Liver (tissue), 9 donors: ENCODE measurements around the gene OPHN1. TPM values are rescaled to one million over a fixed set of nuclear protein-coding genes. Genes with fewer than 3 reads are reported as not detected.

Experiments
- DNase-seq: peaks from one replicate; pipeline ENCODE4 v3.0.0-alpha.2; 2017; ENCODE audit warnings: low spot score
- H3K27ac ChIP-seq, 2 donors: one replicate each; pipeline ENCODE4 v1.7.0; 2013; ENCODE audit warnings: inconsistent platforms in 2 of 2, low read length in 2 of 2, control low read depth in 1 of 2, low read depth in 1 of 2, mild to moderate bottlenecking in 1 of 2
- H3K27me3 ChIP-seq, 4 donors: one replicate each; pipeline versions ENCODE4 v1.6.1 to v1.7.0; 2013; ENCODE audit warnings: low read length in 3 of 4, inconsistent platforms in 1 of 4, mild to moderate bottlenecking in 1 of 4, moderate library complexity in 1 of 4; ENCODE audit not compliant: control insufficient read depth in 4 of 4, insufficient read depth in 4 of 4
- H3K36me3 ChIP-seq, 4 donors: one replicate each; pipeline versions ENCODE4 v1.6.1 to v1.7.0; 2013; ENCODE audit warnings: low read length in 3 of 4, mild to moderate bottlenecking in 3 of 4, low read depth in 1 of 4, moderate library complexity in 1 of 4; ENCODE audit not compliant: control insufficient read depth in 4 of 4, insufficient read depth in 3 of 4
- H3K4me1 ChIP-seq, 4 donors: one replicate each; pipeline versions ENCODE4 v1.6.1 to v1.7.0; 2013; ENCODE audit warnings: low read length in 3 of 4, mild to moderate bottlenecking in 3 of 4, moderate library complexity in 1 of 4; ENCODE audit not compliant: control insufficient read depth in 4 of 4, insufficient read depth in 4 of 4
- H3K4me3 ChIP-seq, 3 donors: one replicate each; pipeline versions ENCODE4 v1.6.1 to v1.7.0; 2013; ENCODE audit warnings: low read length in 3 of 3, control low read depth in 1 of 3, low read depth in 1 of 3, mild to moderate bottlenecking in 1 of 3
- H3K9ac ChIP-seq, 2 donors: one replicate each; pipeline ENCODE4 v1.7.0; 2013; ENCODE audit warnings: low read length in 2 of 2, mild to moderate bottlenecking in 2 of 2, moderate library complexity in 2 of 2, control low read depth in 1 of 2, low read depth in 1 of 2
- H3K9me3 ChIP-seq, 4 donors: one replicate each; pipeline versions ENCODE4 v1.6.1 to v1.7.0; 2013; ENCODE audit warnings: low read length in 3 of 4; ENCODE audit not compliant: control insufficient read depth in 4 of 4
- ATF3 ChIP-seq: IDR thresholded peaks from 2 replicates; pipeline ENCODE4 v1.6.1; 2016; ENCODE audit warnings: antibody characterized with exemption
- EGR1 ChIP-seq, 2 donors: IDR thresholded peaks; 2 replicates each; pipeline ENCODE4 v1.6.1; 2016 to 2018; ENCODE audit warnings: antibody characterized with exemption in 2 of 2, low read depth in 2 of 2
- FOXA1 ChIP-seq: IDR thresholded peaks from 2 replicates; pipeline ENCODE4 v1.6.1; 2016; ENCODE audit warnings: antibody characterized with exemption
- FOXA2 ChIP-seq: IDR thresholded peaks from 2 replicates; pipeline ENCODE4 v1.6.1; 2016; ENCODE audit warnings: antibody characterized with exemption
- GABPA ChIP-seq, 2 donors: IDR thresholded peaks in 1 of 2; conservative IDR thresholded peaks in 1 of 2; 2 replicates each; pipeline ENCODE4 v1.6.1; 2016; ENCODE audit warnings: antibody characterized with exemption in 2 of 2, mild to moderate bottlenecking in 1 of 2, moderate library complexity in 1 of 2
- HNF4A ChIP-seq, 2 donors: conservative IDR thresholded peaks; 2 replicates each; pipeline ENCODE4 v1.6.1; 2016; ENCODE audit warnings: antibody characterized with exemption in 2 of 2, mild to moderate bottlenecking in 2 of 2
- HNF4G ChIP-seq: IDR thresholded peaks from 2 replicates; pipeline ENCODE4 v1.6.1; 2016; ENCODE audit warnings: antibody characterized with exemption
- JUND ChIP-seq, 2 donors: IDR thresholded peaks; 2 replicates each; pipeline ENCODE4 v1.6.1; 2016; ENCODE audit warnings: antibody characterized with exemption in 2 of 2
- RAD21 ChIP-seq, 2 donors: IDR thresholded peaks; 2 replicates each; pipeline ENCODE4 v1.6.1; 2016; ENCODE audit warnings: antibody characterized with exemption in 2 of 2, mild to moderate bottlenecking in 2 of 2
- SP1 ChIP-seq: IDR thresholded peaks from 2 replicates; pipeline ENCODE4 v1.6.1; 2018; ENCODE audit warnings: antibody characterized with exemption, mild to moderate bottlenecking
- TAF1 ChIP-seq: conservative IDR thresholded peaks from 2 replicates; pipeline ENCODE4 v1.6.1; 2016; ENCODE audit warnings: antibody characterized with exemption, mild to moderate bottlenecking
- YY1 ChIP-seq: IDR thresholded peaks from 2 replicates; pipeline ENCODE4 v1.6.1; 2016; ENCODE audit warnings: antibody characterized with exemption, mild to moderate bottlenecking
- ZBTB33 ChIP-seq: IDR thresholded peaks from 2 replicates; pipeline ENCODE4 v1.6.1; 2016; ENCODE audit warnings: antibody characterized with exemption
- WGBS: extraction: QIAGEN DNeasy Blood & Tissue Kit; methylation state at CpG from one replicate; pipeline ENCODE4 v1.1.7; 2013; 5-methylcytosine and 5-hydroxymethylcytosine counted together
- polyA plus RNA-seq, 2 donors: library from polyadenylated mRNA; stranded (reverse) in 1 of 2; unstranded in 1 of 2; fragments of 200-250 nt in 1 of 2; fragments of >200 nt in 1 of 2; fragmentation: Nextera tagmentation in 1 of 2; extraction: Ambion mirVana in 1 of 2; gene quantifications; one replicate each; pipeline versions ENCODE4 v1.2.1 to v1.2.3, GENCODE V29; 2013 to 2015
- total RNA-seq, 2 donors: library from RNA; depleted of rRNA; stranded (reverse); fragments of >200 nt; gene quantifications; one replicate each; pipeline ENCODE4 v1.2.3, GENCODE V29; 2014
- TF ChIP-seq, protein P1 (sequence below): IDR thresholded peaks from 2 replicates; pipeline ENCODE4 v1.6.1; 2016; ENCODE audit warnings: antibody characterized with exemption, mild to moderate bottlenecking
- TF ChIP-seq, protein P2 (sequence below): fragments of 150-350 bp; IDR thresholded peaks from 2 replicates; pipeline ENCODE4 v1.5.1; 2017; ENCODE audit warnings: improper control_type of control experiment, low read depth, low read length; ENCODE audit not compliant: missing input control
- TF ChIP-seq, protein P3 (sequence below): IDR thresholded peaks from 2 replicates; pipeline ENCODE4 v1.6.1; 2016; ENCODE audit warnings: antibody characterized with exemption
- donor health status: healthy.
- donor health status: healthy.
- donor health status: healthy.
- donor health status: healthy.
- donor health status: healthy.

OPHN1 gene
- total and polyA plus RNA-seq, 4 donors: 0.17 to 1.2 (median 0.60) TPM

DNA sequence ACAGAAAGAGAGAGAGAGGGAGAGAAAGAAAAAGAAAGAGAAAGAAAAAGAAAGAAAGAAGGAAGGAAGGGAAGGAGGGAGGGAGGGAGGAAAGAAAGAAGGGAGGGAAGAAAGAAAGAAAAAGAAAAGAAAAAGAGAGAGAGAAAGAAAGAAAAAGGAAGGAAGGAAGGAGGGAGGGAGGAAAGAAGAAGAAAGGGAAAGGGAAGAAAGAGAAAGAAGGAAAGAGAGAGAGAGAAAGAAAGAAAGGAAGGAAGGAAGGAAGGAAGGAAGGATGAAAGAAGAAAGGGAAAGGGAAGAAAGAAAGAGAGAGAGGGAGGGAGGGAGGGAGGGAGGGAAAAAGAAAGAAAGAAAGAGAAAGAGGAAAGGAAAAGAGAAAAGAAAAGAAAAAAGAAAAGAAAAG lies 10.8 kb downstream of the OPHN1 start:
- H3K27ac ChIP-seq: no peak overlapping the region
- H3K9me3 ChIP-seq: no peaks in the 10 kb centered on the region
- DNase-seq: no peak
- H3K36me3 ChIP-seq: no peaks in the 10 kb centered on the region
- no peaks in the 10 kb centered on the region for H3K4me1 ChIP-seq
- H3K4me3 ChIP-seq: no peak overlapping the region
- no peaks in the 10 kb centered on the region for H3K27me3 ChIP-seq
- no peak overlapping the region for H3K9ac ChIP-seq
- TF ChIP-seq YY1 (no peak), GABPA (IDR thresholded peaks at IDR 0.05 in 1 of 2, conservative IDR thresholded peaks at IDR 0.05 in 1 of 2) (no peak), FOXA2 (no peak), TAF1 (no peak), ZBTB33 (no peak), FOXA1 (no peak), SP1 (no peak)

- Histone ChIP-seq H3K27ac (no peak overlapping the region), H3K36me3 (no peaks in the 10 kb centered on the region), H3K9ac (no peak overlapping the region), H3K27me3 (no peaks in the 10 kb centered on the region), H3K9me3 (no peaks in the 10 kb centered on the region), H3K4me3 (no peak overlapping the region), H3K4me1 (no peaks in the 10 kb centered on the region)
- WGBS: 68% methylated on average over 3 of the region's 3 CpGs
- no peak for TF ChIP-seq JUND (IDR thresholded peaks at IDR 0.05)
- no peak for TF ChIP-seq ATF3
- no peak for TF ChIP-seq HNF4A (conservative IDR thresholded peaks at IDR 0.05)
- TF ChIP-seq, protein P1, sequence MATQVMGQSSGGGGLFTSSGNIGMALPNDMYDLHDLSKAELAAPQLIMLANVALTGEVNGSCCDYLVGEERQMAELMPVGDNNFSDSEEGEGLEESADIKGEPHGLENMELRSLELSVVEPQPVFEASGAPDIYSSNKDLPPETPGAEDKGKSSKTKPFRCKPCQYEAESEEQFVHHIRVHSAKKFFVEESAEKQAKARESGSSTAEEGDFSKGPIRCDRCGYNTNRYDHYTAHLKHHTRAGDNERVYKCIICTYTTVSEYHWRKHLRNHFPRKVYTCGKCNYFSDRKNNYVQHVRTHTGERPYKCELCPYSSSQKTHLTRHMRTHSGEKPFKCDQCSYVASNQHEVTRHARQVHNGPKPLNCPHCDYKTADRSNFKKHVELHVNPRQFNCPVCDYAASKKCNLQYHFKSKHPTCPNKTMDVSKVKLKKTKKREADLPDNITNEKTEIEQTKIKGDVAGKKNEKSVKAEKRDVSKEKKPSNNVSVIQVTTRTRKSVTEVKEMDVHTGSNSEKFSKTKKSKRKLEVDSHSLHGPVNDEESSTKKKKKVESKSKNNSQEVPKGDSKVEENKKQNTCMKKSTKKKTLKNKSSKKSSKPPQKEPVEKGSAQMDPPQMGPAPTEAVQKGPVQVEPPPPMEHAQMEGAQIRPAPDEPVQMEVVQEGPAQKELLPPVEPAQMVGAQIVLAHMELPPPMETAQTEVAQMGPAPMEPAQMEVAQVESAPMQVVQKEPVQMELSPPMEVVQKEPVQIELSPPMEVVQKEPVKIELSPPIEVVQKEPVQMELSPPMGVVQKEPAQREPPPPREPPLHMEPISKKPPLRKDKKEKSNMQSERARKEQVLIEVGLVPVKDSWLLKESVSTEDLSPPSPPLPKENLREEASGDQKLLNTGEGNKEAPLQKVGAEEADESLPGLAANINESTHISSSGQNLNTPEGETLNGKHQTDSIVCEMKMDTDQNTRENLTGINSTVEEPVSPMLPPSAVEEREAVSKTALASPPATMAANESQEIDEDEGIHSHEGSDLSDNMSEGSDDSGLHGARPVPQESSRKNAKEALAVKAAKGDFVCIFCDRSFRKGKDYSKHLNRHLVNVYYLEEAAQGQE: no peak
- TF ChIP-seq, protein P2, sequence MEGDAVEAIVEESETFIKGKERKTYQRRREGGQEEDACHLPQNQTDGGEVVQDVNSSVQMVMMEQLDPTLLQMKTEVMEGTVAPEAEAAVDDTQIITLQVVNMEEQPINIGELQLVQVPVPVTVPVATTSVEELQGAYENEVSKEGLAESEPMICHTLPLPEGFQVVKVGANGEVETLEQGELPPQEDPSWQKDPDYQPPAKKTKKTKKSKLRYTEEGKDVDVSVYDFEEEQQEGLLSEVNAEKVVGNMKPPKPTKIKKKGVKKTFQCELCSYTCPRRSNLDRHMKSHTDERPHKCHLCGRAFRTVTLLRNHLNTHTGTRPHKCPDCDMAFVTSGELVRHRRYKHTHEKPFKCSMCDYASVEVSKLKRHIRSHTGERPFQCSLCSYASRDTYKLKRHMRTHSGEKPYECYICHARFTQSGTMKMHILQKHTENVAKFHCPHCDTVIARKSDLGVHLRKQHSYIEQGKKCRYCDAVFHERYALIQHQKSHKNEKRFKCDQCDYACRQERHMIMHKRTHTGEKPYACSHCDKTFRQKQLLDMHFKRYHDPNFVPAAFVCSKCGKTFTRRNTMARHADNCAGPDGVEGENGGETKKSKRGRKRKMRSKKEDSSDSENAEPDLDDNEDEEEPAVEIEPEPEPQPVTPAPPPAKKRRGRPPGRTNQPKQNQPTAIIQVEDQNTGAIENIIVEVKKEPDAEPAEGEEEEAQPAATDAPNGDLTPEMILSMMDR: no peak
- TF ChIP-seq HNF4G: no peak
- no peak for TF ChIP-seq EGR1 (IDR thresholded peaks at IDR 0.05; ENCODE audit: low read depth in 2 of 2)
- TF ChIP-seq, protein P3, sequence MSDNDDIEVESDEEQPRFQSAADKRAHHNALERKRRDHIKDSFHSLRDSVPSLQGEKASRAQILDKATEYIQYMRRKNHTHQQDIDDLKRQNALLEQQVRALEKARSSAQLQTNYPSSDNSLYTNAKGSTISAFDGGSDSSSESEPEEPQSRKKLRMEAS: no peak
- no peak for TF ChIP-seq RAD21 (IDR thresholded peaks at IDR 0.05)
- no peak for TF ChIP-seq TAF1
- DNase-seq: no peak
Measured at GRCh38 chrX:68421636-68422035, 11.7 kb downstream of the OPHN1 start.
